ENCODE results near the gene EPG5.

DNA sequence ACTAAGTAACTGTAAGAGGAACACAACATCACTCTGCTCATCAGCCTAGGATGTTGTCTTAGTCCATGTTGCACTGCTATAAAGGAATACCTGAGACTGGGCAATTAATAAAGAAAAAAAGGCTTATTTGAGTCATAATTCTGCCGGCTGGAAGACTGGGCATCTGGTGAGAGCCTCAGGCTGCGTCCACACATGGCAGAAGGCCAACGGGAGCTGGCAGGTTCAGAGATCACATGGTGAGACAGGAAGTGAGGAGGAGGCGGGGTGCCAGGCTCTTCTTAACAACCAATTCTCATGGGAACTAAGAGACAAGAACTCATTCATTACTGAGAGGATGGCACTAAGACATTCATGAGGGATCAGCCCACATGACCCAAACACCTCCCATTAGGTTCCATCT, 46.8 kb downstream of the EPG5 start:
- no peak for TF ChIP-seq EGR1 (IDR thresholded peaks at IDR 0.05; ENCODE audit: borderline replicate concordance in 1 of 2, low read depth in 2 of 2, low read length in 2 of 2)
- TF ChIP-seq EZH2 (IDR thresholded peaks at IDR 0.05; ENCODE audit: borderline replicate concordance, control insufficient read depth, low read depth, low read length): no peak
- TF ChIP-seq, protein P1, sequence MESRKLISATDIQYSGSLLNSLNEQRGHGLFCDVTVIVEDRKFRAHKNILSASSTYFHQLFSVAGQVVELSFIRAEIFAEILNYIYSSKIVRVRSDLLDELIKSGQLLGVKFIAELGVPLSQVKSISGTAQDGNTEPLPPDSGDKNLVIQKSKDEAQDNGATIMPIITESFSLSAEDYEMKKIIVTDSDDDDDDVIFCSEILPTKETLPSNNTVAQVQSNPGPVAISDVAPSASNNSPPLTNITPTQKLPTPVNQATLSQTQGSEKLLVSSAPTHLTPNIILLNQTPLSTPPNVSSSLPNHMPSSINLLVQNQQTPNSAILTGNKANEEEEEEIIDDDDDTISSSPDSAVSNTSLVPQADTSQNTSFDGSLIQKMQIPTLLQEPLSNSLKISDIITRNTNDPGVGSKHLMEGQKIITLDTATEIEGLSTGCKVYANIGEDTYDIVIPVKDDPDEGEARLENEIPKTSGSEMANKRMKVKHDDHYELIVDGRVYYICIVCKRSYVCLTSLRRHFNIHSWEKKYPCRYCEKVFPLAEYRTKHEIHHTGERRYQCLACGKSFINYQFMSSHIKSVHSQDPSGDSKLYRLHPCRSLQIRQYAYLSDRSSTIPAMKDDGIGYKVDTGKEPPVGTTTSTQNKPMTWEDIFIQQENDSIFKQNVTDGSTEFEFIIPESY (IDR thresholded peaks at IDR 0.05): no peak
- TF ChIP-seq, protein P2, sequence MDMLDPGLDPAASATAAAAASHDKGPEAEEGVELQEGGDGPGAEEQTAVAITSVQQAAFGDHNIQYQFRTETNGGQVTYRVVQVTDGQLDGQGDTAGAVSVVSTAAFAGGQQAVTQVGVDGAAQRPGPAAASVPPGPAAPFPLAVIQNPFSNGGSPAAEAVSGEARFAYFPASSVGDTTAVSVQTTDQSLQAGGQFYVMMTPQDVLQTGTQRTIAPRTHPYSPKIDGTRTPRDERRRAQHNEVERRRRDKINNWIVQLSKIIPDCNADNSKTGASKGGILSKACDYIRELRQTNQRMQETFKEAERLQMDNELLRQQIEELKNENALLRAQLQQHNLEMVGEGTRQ (IDR thresholded peaks at IDR 0.05; ENCODE audit: borderline replicate concordance, low read depth, low read length): no peak
- TF ChIP-seq RFX5 (IDR thresholded peaks at IDR 0.05; ENCODE audit: low read depth, low read length): no peak
- no peak for TF ChIP-seq POLR2A (IDR thresholded peaks at IDR 0.05; ENCODE audit: low read depth, low read length)
- TF ChIP-seq FOS (IDR thresholded peaks at IDR 0.05; ENCODE audit: borderline replicate concordance, extremely low read depth, insufficient read length): no peak
- TF ChIP-seq, protein P3, sequence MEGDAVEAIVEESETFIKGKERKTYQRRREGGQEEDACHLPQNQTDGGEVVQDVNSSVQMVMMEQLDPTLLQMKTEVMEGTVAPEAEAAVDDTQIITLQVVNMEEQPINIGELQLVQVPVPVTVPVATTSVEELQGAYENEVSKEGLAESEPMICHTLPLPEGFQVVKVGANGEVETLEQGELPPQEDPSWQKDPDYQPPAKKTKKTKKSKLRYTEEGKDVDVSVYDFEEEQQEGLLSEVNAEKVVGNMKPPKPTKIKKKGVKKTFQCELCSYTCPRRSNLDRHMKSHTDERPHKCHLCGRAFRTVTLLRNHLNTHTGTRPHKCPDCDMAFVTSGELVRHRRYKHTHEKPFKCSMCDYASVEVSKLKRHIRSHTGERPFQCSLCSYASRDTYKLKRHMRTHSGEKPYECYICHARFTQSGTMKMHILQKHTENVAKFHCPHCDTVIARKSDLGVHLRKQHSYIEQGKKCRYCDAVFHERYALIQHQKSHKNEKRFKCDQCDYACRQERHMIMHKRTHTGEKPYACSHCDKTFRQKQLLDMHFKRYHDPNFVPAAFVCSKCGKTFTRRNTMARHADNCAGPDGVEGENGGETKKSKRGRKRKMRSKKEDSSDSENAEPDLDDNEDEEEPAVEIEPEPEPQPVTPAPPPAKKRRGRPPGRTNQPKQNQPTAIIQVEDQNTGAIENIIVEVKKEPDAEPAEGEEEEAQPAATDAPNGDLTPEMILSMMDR (IDR thresholded peaks at IDR 0.05 in 2 of 3, conservative IDR thresholded peaks at IDR 0.05 in 1 of 3; ENCODE audit: control insufficient read depth in 2 of 3, extremely low read depth in 1 of 3, insufficient read depth in 1 of 3, low read depth in 3 of 3, low read length in 3 of 3): no peak
- TF ChIP-seq CBX3 (IDR thresholded peaks at IDR 0.05; ENCODE audit: borderline replicate concordance, low read depth): no peak
- no peak for TF ChIP-seq NRF1 (conservative IDR thresholded peaks at IDR 0.05; ENCODE audit: low read depth, low read length)
- no peak for TF ChIP-seq CREB1 (IDR thresholded peaks at IDR 0.05; ENCODE audit: low read depth)
- TF ChIP-seq EED (IDR thresholded peaks at IDR 0.05; ENCODE audit: low read depth): no peak
- TF ChIP-seq BHLHE40 (IDR thresholded peaks at IDR 0.05; ENCODE audit: borderline replicate concordance in 1 of 2, low read depth in 2 of 2, low read length in 1 of 2): no peak
